ENCODE results near the gene G6PC1. TPM values are rescaled to one million over a fixed set of nuclear protein-coding genes. Genes with fewer than 3 reads are reported as not detected.

G6PC1 gene
- total and polyA plus RNA-seq, 2 of the 13 experiments (the other 11 are each of a cell fraction or from before 2014, with no cell fraction given) = 1.7 to 37.9 TPM

DNA sequence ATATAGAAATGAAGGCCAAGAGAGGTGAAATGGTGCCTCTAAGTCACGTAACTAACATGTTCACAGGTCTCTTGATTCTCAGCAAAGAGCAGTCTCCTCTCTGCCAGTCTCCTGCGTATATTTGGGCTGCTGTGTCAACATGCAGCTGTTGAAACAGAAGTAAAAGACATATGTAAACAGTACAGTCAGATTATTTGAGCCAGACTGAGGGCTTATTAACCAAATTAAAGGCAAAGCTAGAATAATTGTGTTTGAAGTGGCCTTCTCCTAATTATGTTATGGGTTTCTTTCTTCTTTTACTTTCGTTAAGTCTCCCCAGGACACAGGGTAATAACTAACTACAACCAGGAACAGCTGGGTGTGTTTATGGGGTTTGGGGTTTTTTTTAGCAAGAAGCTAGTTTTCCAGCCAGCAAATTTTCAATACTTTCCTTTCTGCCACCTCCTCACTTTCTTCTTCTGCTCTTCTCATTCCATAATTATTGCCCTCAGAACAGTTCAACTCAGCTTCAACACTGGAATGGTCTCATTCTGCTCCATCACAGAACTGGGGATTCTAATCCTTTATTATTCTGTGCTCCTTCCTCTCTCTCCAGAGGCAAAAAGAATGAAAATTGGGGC is 18.4 kb downstream of the G6PC1 start (continued):
- no peak for TF ChIP-seq PHF8 (CRISPR knock-in tag; IDR thresholded peaks at IDR 0.05)
- no peak for TF ChIP-seq ZNF7 (CRISPR knock-in tag; IDR thresholded peaks at IDR 0.05)
- TF ChIP-seq SRY (CRISPR knock-in tag; IDR thresholded peaks at IDR 0.05) = no peak
- no peak for TF ChIP-seq ZNF703 (CRISPR knock-in tag; IDR thresholded peaks at IDR 0.05; ENCODE audit: borderline replicate concordance)
- 0 out of 2 replicates have a peak, but pooled peaks have one; percentile 24 for TF ChIP-seq ZHX1 (CRISPR knock-in tag; IDR thresholded peaks at IDR 0.05; ENCODE audit: low read depth)
- TF ChIP-seq ZNF143 (CRISPR knock-in tag; IDR thresholded peaks at IDR 0.05) = no peak
- peak; percentile 43; the same call in 1 of the 2 replicates for TF ChIP-seq LCORL (IDR thresholded peaks at IDR 0.05)
- peak; percentile 95 for TF ChIP-seq LCORL (CRISPR knock-in tag; IDR thresholded peaks at IDR 0.05)
- TF ChIP-seq JUNB (CRISPR knock-in tag; IDR thresholded peaks at IDR 0.05; ENCODE audit: borderline replicate concordance) = no peak
- TF ChIP-seq, protein P1, sequence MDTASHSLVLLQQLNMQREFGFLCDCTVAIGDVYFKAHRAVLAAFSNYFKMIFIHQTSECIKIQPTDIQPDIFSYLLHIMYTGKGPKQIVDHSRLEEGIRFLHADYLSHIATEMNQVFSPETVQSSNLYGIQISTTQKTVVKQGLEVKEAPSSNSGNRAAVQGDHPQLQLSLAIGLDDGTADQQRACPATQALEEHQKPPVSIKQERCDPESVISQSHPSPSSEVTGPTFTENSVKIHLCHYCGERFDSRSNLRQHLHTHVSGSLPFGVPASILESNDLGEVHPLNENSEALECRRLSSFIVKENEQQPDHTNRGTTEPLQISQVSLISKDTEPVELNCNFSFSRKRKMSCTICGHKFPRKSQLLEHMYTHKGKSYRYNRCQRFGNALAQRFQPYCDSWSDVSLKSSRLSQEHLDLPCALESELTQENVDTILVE (CRISPR knock-in tag; IDR thresholded peaks at IDR 0.05) = peak; percentile 37; the same call in 1 of the 2 replicates
- 0 out of 2 replicates have a peak, but pooled peaks have one; percentile 22 for TF ChIP-seq ZNF652 (CRISPR knock-in tag; IDR thresholded peaks at IDR 0.05; ENCODE audit: borderline replicate concordance, low read depth)
- TF ChIP-seq TCF7 (IDR thresholded peaks at IDR 0.05; ENCODE audit: low read depth) = peak; percentile 48; the same call in 1 of the 2 replicates
- no peak for TF ChIP-seq PLRG1 (conservative IDR thresholded peaks at IDR 0.05)
- TF ChIP-seq IKZF5 (CRISPR knock-in tag; IDR thresholded peaks at IDR 0.05) = peak; percentile 36; the same call in 1 of the 2 replicates
- peak; percentile 82 for TF ChIP-seq SAP130 (CRISPR knock-in tag; IDR thresholded peaks at IDR 0.05; ENCODE audit: low read depth)
- TF ChIP-seq PAWR (CRISPR knock-in tag; IDR thresholded peaks at IDR 0.05; ENCODE audit: borderline replicate concordance) = no peak
- no peak for TF ChIP-seq PRPF4 (IDR thresholded peaks at IDR 0.05; ENCODE audit: low read depth, low read length, poor library complexity, severe bottlenecking)
- no peak for TF ChIP-seq MATR3 (CRISPR knock-in tag; IDR thresholded peaks at IDR 0.05)
- no peak for TF ChIP-seq SOX13 (IDR thresholded peaks at IDR 0.05)
- peak in 1 of 2 experiments; percentile 71; a peak in 1 of 4 replicates for TF ChIP-seq SOX13 (CRISPR knock-in tag; conservative IDR thresholded peaks at IDR 0.05 in 1 of 2, IDR thresholded peaks at IDR 0.05 in 1 of 2)
- no peak for TF ChIP-seq MTERF4 (CRISPR knock-in tag; IDR thresholded peaks at IDR 0.05)
- no peak for TF ChIP-seq CREB1 (IDR thresholded peaks at IDR 0.05)
- peak; percentile 46; the same call in 1 of the 2 replicates for TF ChIP-seq CREB1 (CRISPR knock-in tag; IDR thresholded peaks at IDR 0.05)

Measured in HepG2 (cell line).